Endodermal cell (in vitro differentiated cells): Measurements from ENCODE around the gene P3H4. TPM values are rescaled to one million over a fixed set of nuclear protein-coding genes. Genes with fewer than 3 reads are reported as not detected.

Experiments used
- DNase-seq: peaks from one replicate; pipeline ENCODE4 v3.0.0-alpha.2; 2017
- H3K27ac ChIP-seq: 2 replicates; pipeline ENCODE4 v1.5.1; 2013; ENCODE audit warnings: mild to moderate bottlenecking, low read depth, low read length, moderate library complexity
- H3K27me3 ChIP-seq: 2 replicates; pipeline ENCODE4 v1.6.1; 2013; ENCODE audit warnings: mild to moderate bottlenecking, low read length, moderate library complexity; ENCODE audit not compliant: insufficient read depth, control insufficient read depth, poor library complexity, severe bottlenecking
- H3K36me3 ChIP-seq: 2 replicates; pipeline ENCODE4 v1.7.0; 2013; ENCODE audit warnings: mild to moderate bottlenecking, low read length, moderate library complexity; ENCODE audit not compliant: control insufficient read depth, insufficient read depth
- H3K4me1 ChIP-seq: one replicate; pipeline ENCODE4 v1.7.0; 2013; ENCODE audit warnings: low read length; ENCODE audit not compliant: control insufficient read depth, insufficient read depth
- H3K4me3 ChIP-seq: 2 replicates; pipeline ENCODE4 v1.5.1; 2013; ENCODE audit warnings: mild to moderate bottlenecking, low read length, moderate library complexity
- H3K9ac ChIP-seq: 2 replicates; pipeline ENCODE4 v1.6.1; 2013; ENCODE audit warnings: mild to moderate bottlenecking, low read length, moderate library complexity; ENCODE audit not compliant: poor library complexity, severe bottlenecking; ENCODE audit errors: extremely low read depth
- H3K9me3 ChIP-seq: 2 replicates; pipeline ENCODE4 v1.6.1; 2013; ENCODE audit warnings: mild to moderate bottlenecking, low read length, moderate library complexity; ENCODE audit not compliant: control insufficient read depth
- H3K27ac Mint-ChIP-seq: 2 replicates; pipeline ENCODE4 v1.8.0; 2020; ENCODE audit warnings: mixed read lengths
- H3K27me3 Mint-ChIP-seq: 2 replicates; pipeline ENCODE4 v1.8.0; 2021; ENCODE audit warnings: mild to moderate bottlenecking, mixed read lengths; ENCODE audit not compliant: insufficient read depth
- H3K36me3 Mint-ChIP-seq: 2 replicates; pipeline ENCODE4 v1.8.0; 2020; ENCODE audit warnings: low read depth, mixed read lengths
- H3K4me1 Mint-ChIP-seq: 2 replicates; pipeline ENCODE4 v1.8.0; 2020; ENCODE audit warnings: mixed read lengths
- H3K4me3 Mint-ChIP-seq: 2 replicates; pipeline ENCODE4 v1.8.0; 2020; ENCODE audit warnings: mild to moderate bottlenecking, moderate library complexity, mixed read lengths
- H3K9me3 Mint-ChIP-seq: 2 replicates; pipeline ENCODE4 v1.8.0; 2020; ENCODE audit warnings: mild to moderate bottlenecking, mixed read lengths
- CTCF ChIP-seq: fragments of 200-600 bp; sonication (generic); conservative IDR thresholded peaks from 2 replicates; pipeline ENCODE4 v1.5.0; 2021; ENCODE audit warnings: antibody characterized with exemption, mild to moderate bottlenecking
- WGBS, 2 experiments: methylation state at CpG; one replicate each; pipeline versions ENCODE4 v1.1.5 to v1.1.7; 2013; ENCODE audit warnings: missing lambda C conversion rate in 2 of 2, mixed read lengths in 1 of 2; ENCODE audit not compliant: insufficient coverage in 1 of 2, insufficient read length in 1 of 2; 5-methylcytosine and 5-hydroxymethylcytosine counted together
- total RNA-seq, 2 donors: library from RNA; stranded (reverse); fragmentation: NEBNext Ultra II Directional in 1 of 2; extraction: Animal tissue kit (Norgen Biotek cat#: 25700) in 1 of 2; gene quantifications; 2 replicates in 1 of 2; 3 replicates in 1 of 2; pipeline ENCODE4 v1.2.1, GENCODE V29; 2021

P3H4 gene
- total RNA-seq, 2 donors from 2014 or later, result 23.9 to 40.6 TPM

- no peak for DNase-seq
- H3K4me1 Mint-ChIP-seq, result peaks cover 11% of the 10 kb centered on the region
- WGBS, 2 experiments, result 95 to 96% methylated on average over 17 to 23 of the region's 23 CpGs
- Histone ChIP-seq H3K27me3 (no peaks in the 10 kb centered on the region), H3K9ac (no peak overlapping the region), H3K4me3 (no peak overlapping the region), H3K4me1 (no peaks in the 10 kb centered on the region), H3K9me3 (no peaks in the 10 kb centered on the region), H3K27ac (no peak overlapping the region), H3K36me3 (peaks cover 26% of the 10 kb centered on the region)
- no peak for TF ChIP-seq CTCF
- no peaks in the 10 kb centered on the region for H3K9me3 Mint-ChIP-seq
- peaks cover 18% of the 10 kb centered on the region for H3K36me3 Mint-ChIP-seq
- no peak overlapping the region for H3K4me3 Mint-ChIP-seq
- no peaks in the 10 kb centered on the region for H3K27me3 Mint-ChIP-seq
- H3K27ac Mint-ChIP-seq, result no peak overlapping the region
Observed at GRCh38 chr17:41816637-41817320, 5.0 kb upstream of the P3H4 start.

GRCh38 chr17:41814195-41814594 is 2.4 kb upstream of the P3H4 start:
- H3K4me1 Mint-ChIP-seq, result peaks cover 13% of the 10 kb centered on the region
- no peaks in the 10 kb centered on the region for H3K27me3 ChIP-seq
- no peak overlapping the region for H3K27ac Mint-ChIP-seq
- no peaks in the 10 kb centered on the region for H3K4me1 ChIP-seq
- H3K36me3 Mint-ChIP-seq, result peaks cover 15% of the 10 kb centered on the region
- peaks cover 16% of the 10 kb centered on the region for H3K36me3 ChIP-seq
- no peaks in the 10 kb centered on the region for H3K9me3 Mint-ChIP-seq
- H3K27ac ChIP-seq, result no peak overlapping the region
- peak overlapping the region; percentile 87 for H3K4me3 ChIP-seq
- peak overlapping the region; percentile 62 for H3K9ac ChIP-seq
- H3K4me3 Mint-ChIP-seq, result peak overlapping the region; percentile 79
- TF ChIP-seq CTCF, result no peak
- no peak for DNase-seq
- H3K9me3 ChIP-seq, result no peaks in the 10 kb centered on the region
- H3K27me3 Mint-ChIP-seq, result peaks cover 12% of the 10 kb centered on the region
- WGBS, 2 experiments, result 89% methylated on average over 1 of the region's 1 CpG; no CpG with 5 or more reads in 1 of the 2 experiments

GRCh38 chr17:41813699-41814124 is 2.0 kb upstream of the P3H4 start:
- DNase-seq, result no peak
- peaks cover 16% of the 10 kb centered on the region for H3K36me3 ChIP-seq
- H3K27ac ChIP-seq, result no peak overlapping the region
- Mint-ChIP-seq H3K4me3 (peak overlapping the region; percentile 79), H3K4me1 (peaks cover 13% of the 10 kb centered on the region), H3K36me3 (peaks cover 15% of the 10 kb centered on the region), H3K27ac (peak overlapping the region; percentile 41), H3K9me3 (no peaks in the 10 kb centered on the region), H3K27me3 (peaks cover 12% of the 10 kb centered on the region)
- WGBS, 2 experiments, result 20 to 30% methylated on average over 3 to 9 of the region's 9 CpGs
- H3K9me3 ChIP-seq, result no peaks in the 10 kb centered on the region
- no peaks in the 10 kb centered on the region for H3K4me1 ChIP-seq
- H3K4me3 ChIP-seq, result peak overlapping the region; percentile 87
- H3K27me3 ChIP-seq, result no peaks in the 10 kb centered on the region
- no peak for TF ChIP-seq CTCF
- peak overlapping the region; percentile 62 for H3K9ac ChIP-seq
